GM12891 (cell line): ENCODE measurements around the gene SEMA5A.

Experiments
- POLR2A ChIP-seq: IDR thresholded peaks from 2 replicates; pipeline ENCODE4 v1.6.1; 2011; ENCODE audit warnings: low read depth, low read length, control low read depth
- POLR2AphosphoS5 ChIP-seq: IDR thresholded peaks from 2 replicates; pipeline ENCODE4 v1.6.1; 2011; ENCODE audit warnings: low read depth, low read length, control low read depth

GRCh38 chr5:9297134-9297533 is 248.7 kb downstream of the SEMA5A start:
- TF ChIP-seq POLR2AphosphoS5 (no peak), POLR2A (no peak)
